HL-60/S4 treated with retinoic acid at 250 ng/mL for 4 days and 3 days (cell line): ENCODE results near the gene OBP2B.

Source experiments
- in situ Hi-C: fragments of 300-500 bp; cut with MboI; formaldehyde crosslinking; loops from 2 replicates; pipeline ENCODE4 v1.7.0; 2022; ENCODE audit warnings: low sequenced_read_pairs

Gene OBP2B

GRCh38 chr9:133202688-133203453, 6.2 kb downstream of the OBP2B start:
- in situ Hi-C loops: no loop called here

- in situ Hi-C loops: no loop called here
Observed at GRCh38 chr9:133202145-133202513, 6.9 kb downstream of the OBP2B start.

- in situ Hi-C loops: no loop called here
Observed at GRCh38 chr9:133201424-133202144, 7.5 kb downstream of the OBP2B start.

- in situ Hi-C loops: no loop called here
Observed at GRCh38 chr9:133200631-133201030, 8.4 kb downstream of the OBP2B start.

GRCh38 chr9:133199648-133200321, 9.3 kb downstream of the OBP2B start:
- in situ Hi-C loops: no loop called here

GRCh38 chr9:133195029-133195428, 14.0 kb downstream of the OBP2B start:
- in situ Hi-C loops: no loop called here

- in situ Hi-C loops: no loop called here
Observed at GRCh38 chr9:133194597-133194996, 14.5 kb downstream of the OBP2B start.

GRCh38 chr9:133191989-133192388, 17.1 kb downstream of the OBP2B start:
- in situ Hi-C loops: no loop called here

- in situ Hi-C loops: loop anchor here (10.0 kb wide), 1 partner anchor 295 kb away; no protein-coding TSS in a partner anchor
Observed at GRCh38 chr9:133189826-133190225, 19.2 kb downstream of the OBP2B start.

GRCh38 chr9:133188843-133189180, 20.2 kb downstream of the OBP2B start:
- in situ Hi-C loops: loop anchor here (10.0 kb wide), 1 partner anchor 296 kb away; no protein-coding TSS in a partner anchor

GRCh38 chr9:133188006-133188842, 20.8 kb downstream of the OBP2B start:
- in situ Hi-C loops: loop anchor here (10.0 kb wide), 1 partner anchor 297 kb away; no protein-coding TSS in a partner anchor

- in situ Hi-C loops: loop anchor here (10.0 kb wide), 1 partner anchor 297 kb away; no protein-coding TSS in a partner anchor
Observed at GRCh38 chr9:133187561-133188005, 21.5 kb downstream of the OBP2B start.

GRCh38 chr9:133186736-133187135, 22.3 kb downstream of the OBP2B start:
- in situ Hi-C loops: loop anchor here (10.0 kb wide), 1 partner anchor 298 kb away; no protein-coding TSS in a partner anchor

GRCh38 chr9:133184971-133185370, 24.1 kb downstream of the OBP2B start:
- in situ Hi-C loops: loop anchor here (10.0 kb wide), 1 partner anchor 300 kb away; no protein-coding TSS in a partner anchor

- in situ Hi-C loops: loop anchor here (10.0 kb wide), 1 partner anchor 303 kb away; no protein-coding TSS in a partner anchor
Observed at GRCh38 chr9:133182151-133182550, 26.9 kb downstream of the OBP2B start.

- in situ Hi-C loops: loop anchor here (10.0 kb wide), 1 partner anchor 303 kb away; no protein-coding TSS in a partner anchor
Observed at GRCh38 chr9:133181561-133181960, 27.5 kb downstream of the OBP2B start.

GRCh38 chr9:133180953-133181352, 28.1 kb downstream of the OBP2B start:
- in situ Hi-C loops: loop anchor here (10.0 kb wide), 1 partner anchor 304 kb away; no protein-coding TSS in a partner anchor

- in situ Hi-C loops: no loop called here
Observed at GRCh38 chr9:133173056-133173455, 36.0 kb downstream of the OBP2B start.

- in situ Hi-C loops: no loop called here
Observed at GRCh38 chr9:133171161-133171961, 37.7 kb downstream of the OBP2B start.
